GM03348 (cell line): ENCODE results near the gene SERPIND1.
"Not testable (repeated sequence)": the region's sequence is repeated elsewhere in the genome, so short reads cannot be mapped to it uniquely, and the experiment has no call there.

Source experiments
- DNase-seq: peaks from one replicate; pipeline ENCODE4 v3.0.0; 2012; ENCODE audit warnings: low spot score

SERPIND1 gene

GRCh38 chr22:20773793-20774212 is at the start of gene SERPIND1:
Gene SERPIND1 (plus strand): TSS chr22:20774113. CDS start chr22:20779313, 5,200 bp downstream.
- no peak for DNase-seq

- DNase-seq = no peak
Observed at GRCh38 chr22:20724676-20725454, 49.0 kb upstream of the SERPIND1 start.

- DNase-seq = peak; percentile 34
Observed at GRCh38 chr22:20725987-20726558, 47.8 kb upstream of the SERPIND1 start.

GRCh38 chr22:20727118-20728015 is 46.5 kb upstream of the SERPIND1 start:
- DNase-seq = no peak

- DNase-seq = no peak
Observed at GRCh38 chr22:20728523-20729190, 45.3 kb upstream of the SERPIND1 start.

GRCh38 chr22:20729194-20729593 is 44.7 kb upstream of the SERPIND1 start:
- no peak for DNase-seq

GRCh38 chr22:20732431-20732830 is 41.5 kb upstream of the SERPIND1 start:
- not testable (repeated sequence) for DNase-seq

- not testable (repeated sequence) for DNase-seq
Observed at GRCh38 chr22:20735356-20736162, 38.4 kb upstream of the SERPIND1 start.

- not testable (repeated sequence) for DNase-seq
Observed at GRCh38 chr22:20736891-20737290, 37.0 kb upstream of the SERPIND1 start.

- no peak for DNase-seq
Observed at GRCh38 chr22:20738394-20739089, 35.4 kb upstream of the SERPIND1 start.

GRCh38 chr22:20740222-20740951 is 33.5 kb upstream of the SERPIND1 start:
- DNase-seq = no peak

- no peak for DNase-seq
Observed at GRCh38 chr22:20741008-20741633, 32.8 kb upstream of the SERPIND1 start.

GRCh38 chr22:20741634-20742581 is 32.0 kb upstream of the SERPIND1 start:
- DNase-seq = peak; percentile 58

- no peak for DNase-seq
Observed at GRCh38 chr22:20742764-20743163, 31.1 kb upstream of the SERPIND1 start.

- DNase-seq = no peak
Observed at GRCh38 chr22:20744456-20744855, 29.5 kb upstream of the SERPIND1 start.

- DNase-seq = no peak
Observed at GRCh38 chr22:20745119-20745518, 28.8 kb upstream of the SERPIND1 start.

GRCh38 chr22:20746431-20747189 is 27.3 kb upstream of the SERPIND1 start:
- no peak for DNase-seq
